Measurements from ENCODE around the gene KIF11.

KIF11 gene

GRCh38 chr10:92592761-92593618, at the start of gene KIF11:
Gene KIF11 (plus strand): TSS chr10:92593130. CDS start chr10:92593376, 246 bp downstream.
- Histone ChIP-seq H3K27ac (ENCODE audit: low read depth, low read length) (peak within 1 kb of the TSS; percentile 91), H3K27me3 (ENCODE audit: control insufficient read depth in 5 of 5, insufficient read depth in 4 of 5, low read length in 5 of 5) (no peaks in the 10 kb centered on the region), H3K4me1 (ENCODE audit: control insufficient read depth in 5 of 5, insufficient read depth in 5 of 5, low read length in 5 of 5) (peaks cover 0 to 27% (median 18%) of the 10 kb centered on the region in 5 donors), H3K9me3 (ENCODE audit: control insufficient read depth in 5 of 5, low read length in 5 of 5) (no peaks in the 10 kb centered on the region), H3K4me3 (ENCODE audit: low read depth in 1 of 5, low read length in 5 of 5) (peak within 1 kb of the TSS; percentile 70 to 89 (median 78)), H3K9ac (ENCODE audit: low read length in 5 of 5) (peak within 1 kb of the TSS; percentile 63 to 84 (median 69)), H3K36me3 (ENCODE audit: control insufficient read depth in 5 of 5, insufficient read depth in 5 of 5, low read length in 5 of 5) (no peaks in the 10 kb centered on the region)

DNA sequence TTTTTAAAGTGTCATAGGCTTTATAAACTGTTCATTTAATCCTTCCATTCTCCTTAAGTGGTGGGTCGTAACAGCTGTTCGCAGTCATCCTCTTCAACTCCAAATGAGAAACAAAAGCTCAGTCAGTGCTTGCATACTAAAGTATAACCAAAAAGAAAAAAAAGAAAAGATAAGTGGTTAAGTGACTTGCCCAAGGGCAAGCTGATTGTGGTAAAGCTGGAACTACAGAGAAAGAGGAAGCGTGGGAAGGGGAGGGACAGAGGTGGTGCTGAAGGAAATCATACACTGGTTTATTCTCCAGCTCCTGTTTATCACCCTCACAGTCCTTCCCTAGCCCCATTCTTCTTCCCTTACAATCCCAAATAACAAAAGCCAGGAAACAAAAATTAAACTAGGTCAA, 48.6 kb upstream of the KIF11 start:
- H3K9me3 ChIP-seq (ENCODE audit: control insufficient read depth in 5 of 5, low read length in 5 of 5), result no peaks in the 10 kb centered on the region
- H3K27me3 ChIP-seq (ENCODE audit: control insufficient read depth in 5 of 5, insufficient read depth in 4 of 5, low read length in 5 of 5), result no peaks in the 10 kb centered on the region
- no peak overlapping the region for H3K9ac ChIP-seq (ENCODE audit: low read length in 5 of 5)
- peaks cover 0 to 12% (median 2%) of the 10 kb centered on the region in 5 donors for H3K36me3 ChIP-seq (ENCODE audit: control insufficient read depth in 5 of 5, insufficient read depth in 5 of 5, low read length in 5 of 5)
- H3K27ac ChIP-seq (ENCODE audit: low read depth, low read length), result no peak overlapping the region
- H3K4me1 ChIP-seq (ENCODE audit: control insufficient read depth in 5 of 5, insufficient read depth in 5 of 5, low read length in 5 of 5), result no peaks in the 10 kb centered on the region
- H3K4me3 ChIP-seq (ENCODE audit: low read depth in 1 of 5, low read length in 5 of 5), result no peak overlapping the region

GRCh38 chr10:92545556-92545955, 47.4 kb upstream of the KIF11 start:
- Histone ChIP-seq H3K4me3 (ENCODE audit: low read depth in 1 of 5, low read length in 5 of 5) (no peak overlapping the region), H3K9me3 (ENCODE audit: control insufficient read depth in 5 of 5, low read length in 5 of 5) (no peaks in the 10 kb centered on the region), H3K27me3 (ENCODE audit: control insufficient read depth in 5 of 5, insufficient read depth in 4 of 5, low read length in 5 of 5) (no peaks in the 10 kb centered on the region), H3K4me1 (ENCODE audit: control insufficient read depth in 5 of 5, insufficient read depth in 5 of 5, low read length in 5 of 5) (no peaks in the 10 kb centered on the region), H3K9ac (ENCODE audit: low read length in 5 of 5) (no peak overlapping the region), H3K36me3 (ENCODE audit: control insufficient read depth in 5 of 5, insufficient read depth in 5 of 5, low read length in 5 of 5) (peaks cover 0 to 12% (median 2%) of the 10 kb centered on the region in 5 donors), H3K27ac (ENCODE audit: low read depth, low read length) (no peak overlapping the region)

DNA sequence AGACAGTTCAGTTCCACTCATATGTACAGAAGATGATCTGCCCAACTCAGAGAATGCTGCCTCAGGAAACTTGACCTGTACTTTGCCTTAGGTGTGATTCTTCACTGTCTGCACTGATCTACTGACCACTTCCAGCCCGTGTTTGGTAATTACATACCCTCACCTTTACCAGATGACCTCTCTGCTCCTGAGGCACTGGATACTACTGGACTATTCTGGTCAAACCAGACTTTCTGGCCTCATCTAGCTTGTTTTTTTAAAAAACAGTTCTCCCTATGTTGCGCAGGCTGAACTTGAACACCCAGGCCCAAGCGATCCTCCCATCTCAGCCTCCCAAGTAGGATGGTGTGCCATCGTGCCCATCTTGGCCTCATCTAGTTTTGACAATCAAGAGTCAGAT, 45.3 kb upstream of the KIF11 start:
- H3K4me1 ChIP-seq (ENCODE audit: control insufficient read depth in 5 of 5, insufficient read depth in 5 of 5, low read length in 5 of 5), result no peaks in the 10 kb centered on the region
- H3K9ac ChIP-seq (ENCODE audit: low read length in 5 of 5), result no peak overlapping the region
- H3K4me3 ChIP-seq (ENCODE audit: low read depth in 1 of 5, low read length in 5 of 5), result no peak overlapping the region
- H3K36me3 ChIP-seq (ENCODE audit: control insufficient read depth in 5 of 5, insufficient read depth in 5 of 5, low read length in 5 of 5), result peaks cover 0 to 12% (median 2%) of the 10 kb centered on the region in 5 donors
- H3K27me3 ChIP-seq (ENCODE audit: control insufficient read depth in 5 of 5, insufficient read depth in 4 of 5, low read length in 5 of 5), result no peaks in the 10 kb centered on the region
- no peak overlapping the region for H3K27ac ChIP-seq (ENCODE audit: low read depth, low read length)
- H3K9me3 ChIP-seq (ENCODE audit: control insufficient read depth in 5 of 5, low read length in 5 of 5), result no peaks in the 10 kb centered on the region

GRCh38 chr10:92550924-92551323, 42.0 kb upstream of the KIF11 start:
- no peaks in the 10 kb centered on the region for H3K4me1 ChIP-seq (ENCODE audit: control insufficient read depth in 5 of 5, insufficient read depth in 5 of 5, low read length in 5 of 5)
- no peak overlapping the region for H3K4me3 ChIP-seq (ENCODE audit: low read depth in 1 of 5, low read length in 5 of 5)
- H3K36me3 ChIP-seq (ENCODE audit: control insufficient read depth in 5 of 5, insufficient read depth in 5 of 5, low read length in 5 of 5), result peaks cover 6 to 25% (median 13%) of the 10 kb centered on the region in 5 donors
- no peak overlapping the region for H3K9ac ChIP-seq (ENCODE audit: low read length in 5 of 5)
- H3K27me3 ChIP-seq (ENCODE audit: control insufficient read depth in 5 of 5, insufficient read depth in 4 of 5, low read length in 5 of 5), result no peaks in the 10 kb centered on the region
- H3K27ac ChIP-seq (ENCODE audit: low read depth, low read length), result no peak overlapping the region
- peaks cover 2 to 8% (median 6%) of the 10 kb centered on the region in 5 donors for H3K9me3 ChIP-seq (ENCODE audit: control insufficient read depth in 5 of 5, low read length in 5 of 5)

DNA sequence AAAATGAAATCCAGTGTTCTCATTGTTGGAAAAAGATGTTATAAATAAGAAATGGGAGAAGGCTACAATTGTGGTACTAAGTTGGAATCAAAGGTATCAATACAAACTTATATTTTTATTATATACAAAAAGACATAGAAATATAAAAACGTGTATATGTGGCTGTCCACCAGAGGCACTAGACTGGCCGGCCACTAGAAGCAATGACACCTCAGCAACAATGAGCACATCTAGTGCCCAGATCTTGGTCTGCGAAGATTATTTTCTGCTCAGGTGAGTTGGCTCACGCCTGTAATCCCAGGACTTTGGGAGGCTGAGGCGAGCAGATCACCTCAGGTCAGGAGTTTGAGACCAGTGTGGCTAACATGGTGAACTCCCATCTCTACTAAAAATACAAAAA, 40.6 kb upstream of the KIF11 start:
- Histone ChIP-seq H3K4me3 (ENCODE audit: low read depth in 1 of 5, low read length in 5 of 5) (no peak overlapping the region), H3K27me3 (ENCODE audit: control insufficient read depth in 5 of 5, insufficient read depth in 4 of 5, low read length in 5 of 5) (no peaks in the 10 kb centered on the region), H3K9me3 (ENCODE audit: control insufficient read depth in 5 of 5, low read length in 5 of 5) (peaks cover 2 to 8% (median 6%) of the 10 kb centered on the region in 5 donors), H3K9ac (ENCODE audit: low read length in 5 of 5) (no peak overlapping the region), H3K36me3 (ENCODE audit: control insufficient read depth in 5 of 5, insufficient read depth in 5 of 5, low read length in 5 of 5) (peaks cover 6 to 30% (median 13%) of the 10 kb centered on the region in 5 donors), H3K4me1 (ENCODE audit: control insufficient read depth in 5 of 5, insufficient read depth in 5 of 5, low read length in 5 of 5) (no peaks in the 10 kb centered on the region), H3K27ac (ENCODE audit: low read depth, low read length) (no peak overlapping the region)

- Histone ChIP-seq H3K9ac (ENCODE audit: low read length in 5 of 5) (no peak overlapping the region), H3K9me3 (ENCODE audit: control insufficient read depth in 5 of 5, low read length in 5 of 5) (peaks cover 2 to 8% (median 6%) of the 10 kb centered on the region in 5 donors), H3K27ac (ENCODE audit: low read depth, low read length) (no peak overlapping the region), H3K4me1 (ENCODE audit: control insufficient read depth in 5 of 5, insufficient read depth in 5 of 5, low read length in 5 of 5) (no peaks in the 10 kb centered on the region), H3K27me3 (ENCODE audit: control insufficient read depth in 5 of 5, insufficient read depth in 4 of 5, low read length in 5 of 5) (no peaks in the 10 kb centered on the region), H3K36me3 (ENCODE audit: control insufficient read depth in 5 of 5, insufficient read depth in 5 of 5, low read length in 5 of 5) (peaks cover 8 to 26% (median 12%) of the 10 kb centered on the region in 5 donors), H3K4me3 (ENCODE audit: low read depth in 1 of 5, low read length in 5 of 5) (no peak overlapping the region)
Measured at GRCh38 chr10:92553959-92554358, 39.0 kb upstream of the KIF11 start.

- H3K27me3 ChIP-seq (ENCODE audit: control insufficient read depth in 5 of 5, insufficient read depth in 4 of 5, low read length in 5 of 5), result no peaks in the 10 kb centered on the region
- H3K27ac ChIP-seq (ENCODE audit: low read depth, low read length), result no peak overlapping the region
- no peak overlapping the region for H3K4me3 ChIP-seq (ENCODE audit: low read depth in 1 of 5, low read length in 5 of 5)
- H3K9me3 ChIP-seq (ENCODE audit: control insufficient read depth in 5 of 5, low read length in 5 of 5), result peaks cover 0 to 4% (median 3%) of the 10 kb centered on the region in 5 donors
- peaks cover 0 to 3% (median 3%) of the 10 kb centered on the region in 5 donors for H3K4me1 ChIP-seq (ENCODE audit: control insufficient read depth in 5 of 5, insufficient read depth in 5 of 5, low read length in 5 of 5)
- H3K9ac ChIP-seq (ENCODE audit: low read length in 5 of 5), result no peak overlapping the region
- H3K36me3 ChIP-seq (ENCODE audit: control insufficient read depth in 5 of 5, insufficient read depth in 5 of 5, low read length in 5 of 5), result peaks cover 17 to 45% (median 22%) of the 10 kb centered on the region in 5 donors
Measured at GRCh38 chr10:92559046-92559445, 33.9 kb upstream of the KIF11 start.

- Histone ChIP-seq H3K27me3 (ENCODE audit: control insufficient read depth in 5 of 5, insufficient read depth in 4 of 5, low read length in 5 of 5) (no peaks in the 10 kb centered on the region), H3K27ac (ENCODE audit: low read depth, low read length) (no peak overlapping the region), H3K9me3 (ENCODE audit: control insufficient read depth in 5 of 5, low read length in 5 of 5) (no peaks in the 10 kb centered on the region), H3K9ac (ENCODE audit: low read length in 5 of 5) (no peak overlapping the region), H3K36me3 (ENCODE audit: control insufficient read depth in 5 of 5, insufficient read depth in 5 of 5, low read length in 5 of 5) (peaks cover 9 to 33% (median 14%) of the 10 kb centered on the region in 5 donors), H3K4me1 (ENCODE audit: control insufficient read depth in 5 of 5, insufficient read depth in 5 of 5, low read length in 5 of 5) (peaks cover 0 to 7% (median 3%) of the 10 kb centered on the region in 5 donors), H3K4me3 (ENCODE audit: low read depth in 1 of 5, low read length in 5 of 5) (no peak overlapping the region)
Measured at GRCh38 chr10:92562424-92562823, 30.5 kb upstream of the KIF11 start.

DNA sequence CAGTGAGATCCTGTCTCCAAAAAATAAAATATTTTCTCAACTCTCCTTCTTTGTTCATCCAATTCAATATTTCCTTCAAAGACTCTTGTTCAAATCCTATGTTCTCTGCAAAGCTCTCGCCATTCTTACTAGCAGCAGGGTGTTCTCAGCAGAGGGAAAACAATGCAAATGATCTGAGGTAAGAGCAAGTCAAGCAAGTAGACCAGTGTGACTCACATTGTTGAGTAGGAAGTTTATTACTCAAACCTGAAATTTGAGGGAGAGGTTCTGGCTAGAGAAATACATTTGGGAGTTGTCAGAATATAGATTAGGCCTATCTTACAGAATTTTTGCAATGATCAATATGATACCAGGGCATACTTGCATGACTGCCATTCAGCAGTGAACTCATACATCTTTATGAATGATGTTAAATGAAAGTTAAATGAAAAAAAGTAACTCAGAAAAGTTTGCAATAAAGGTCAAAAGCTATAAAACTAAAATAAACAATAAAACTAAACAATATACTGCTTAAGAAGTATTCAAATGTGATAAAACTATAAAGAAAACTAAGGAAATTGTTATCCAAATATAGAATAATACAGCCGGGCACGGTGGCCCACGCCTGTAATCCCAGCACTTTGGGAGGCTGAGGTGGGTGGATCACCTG, 24.9 kb upstream of the KIF11 start:
- no peaks in the 10 kb centered on the region for H3K27me3 ChIP-seq (ENCODE audit: control insufficient read depth in 5 of 5, insufficient read depth in 4 of 5, low read length in 5 of 5)
- peaks cover 5 to 21% (median 18%) of the 10 kb centered on the region in 5 donors for H3K4me1 ChIP-seq (ENCODE audit: control insufficient read depth in 5 of 5, insufficient read depth in 5 of 5, low read length in 5 of 5)
- H3K4me3 ChIP-seq (ENCODE audit: low read depth in 1 of 5, low read length in 5 of 5), result no peak overlapping the region

More for the DNA sequence above, 24.9 kb upstream of the KIF11 start:
- Histone ChIP-seq H3K36me3 (ENCODE audit: control insufficient read depth in 5 of 5, insufficient read depth in 5 of 5, low read length in 5 of 5) (peaks cover 0 to 12% (median 3%) of the 10 kb centered on the region in 5 donors), H3K27ac (ENCODE audit: low read depth, low read length) (no peak overlapping the region), H3K9ac (ENCODE audit: low read length in 5 of 5) (no peak overlapping the region), H3K9me3 (ENCODE audit: control insufficient read depth in 5 of 5, low read length in 5 of 5) (no peaks in the 10 kb centered on the region)

All from subcutaneous abdominal adipose tissue (tissue), 5 donors.